CD4-positive, alpha-beta T cell (primary cell): ENCODE data around the gene EEF1A1. TPM values are rescaled to one million over a fixed set of nuclear protein-coding genes. Genes with fewer than 3 reads are reported as not detected.
A peak's percentile ranks its signal among the peaks of the same experiment; 100 is the strongest.

Experiments used
- ATAC-seq: fragments of 200-7000 bp; cut with Tn5 transposase; one replicate; pipeline ENCODE4 v1.10.0; 2022; ENCODE audit warnings: mild to moderate bottlenecking; ENCODE audit not compliant: poor library complexity
- CTCF ChIA-PET: fragments of 350-600 bp; sonication (Branson Sonifier 250); formaldehyde crosslinking; loops from one replicate; lab custom pipeline; 2021; ENCODE audit warnings: antibody characterized with exemption, inconsistent platforms; lab: Charles Lee
- POLR2A ChIA-PET: fragments of 350-600 bp; sonication (Branson Sonifier 250); formaldehyde crosslinking; loops from one replicate; lab custom pipeline; 2021; ENCODE audit warnings: antibody characterized with exemption, inconsistent platforms; lab: Charles Lee
- DNase-seq, 14 experiments: peaks; one replicate each; pipeline ENCODE4 v3.0.0-alpha.2; 2013 to 2020; ENCODE audit warnings: mixed read lengths in 2 of 14
- H3K27ac ChIP-seq, 2 donors: one replicate each; pipeline versions ENCODE4 v1.5.1 to v1.7.0; 2013; ENCODE audit warnings: low read length in 2 of 2, low read depth in 1 of 2, mild to moderate bottlenecking in 1 of 2
- H3K27me3 ChIP-seq, 2 experiments: 1 replicate in 1 of 2; 2 replicates in 1 of 2; pipeline versions ENCODE4 v1.6.1 to v1.7.0; 2013; ENCODE audit warnings: low read length in 2 of 2, control low read depth in 1 of 2, mild to moderate bottlenecking in 1 of 2, moderate library complexity in 1 of 2; ENCODE audit not compliant: insufficient read depth in 2 of 2, control insufficient read depth in 1 of 2
- H3K36me3 ChIP-seq: one replicate; pipeline ENCODE4 v1.6.1; 2013; ENCODE audit warnings: low read length, control low read depth; ENCODE audit not compliant: insufficient read depth
- H3K4me1 ChIP-seq: one replicate; pipeline ENCODE4 v1.6.1; 2013; ENCODE audit warnings: low read length, control low read depth; ENCODE audit not compliant: insufficient read depth
- H3K4me3 ChIP-seq: one replicate; pipeline ENCODE4 v1.5.1; 2013; ENCODE audit warnings: mild to moderate bottlenecking, low read length, moderate library complexity
- H3K9me3 ChIP-seq, 2 experiments: 1 replicate in 1 of 2; 2 replicates in 1 of 2; pipeline versions ENCODE4 v1.6.1 to v1.7.0; 2013; ENCODE audit warnings: low read length in 2 of 2, mild to moderate bottlenecking in 2 of 2, control low read depth in 1 of 2, moderate library complexity in 1 of 2; ENCODE audit not compliant: control insufficient read depth in 1 of 2, insufficient read depth in 1 of 2
- H3K27ac Mint-ChIP-seq: one replicate; pipeline ENCODE4 v1.8.0; 2020; ENCODE audit warnings: mixed read lengths
- H3K27me3 Mint-ChIP-seq: one replicate; pipeline ENCODE4 v1.8.0; 2021; ENCODE audit warnings: mixed read lengths
- H3K36me3 Mint-ChIP-seq: one replicate; pipeline ENCODE4 v1.8.0; 2021; ENCODE audit warnings: low read depth, mixed read lengths
- H3K4me1 Mint-ChIP-seq: one replicate; pipeline ENCODE4 v1.8.0; 2021; ENCODE audit warnings: low read depth, mixed read lengths
- H3K4me3 Mint-ChIP-seq: one replicate; pipeline ENCODE4 v1.8.0; 2020; ENCODE audit warnings: mild to moderate bottlenecking, mixed read lengths
- H3K9me3 Mint-ChIP-seq: one replicate; pipeline ENCODE4 v1.8.0; 2020; ENCODE audit warnings: mixed read lengths
- CTCF ChIP-seq: fragments of 200-600 bp; IDR thresholded peaks from one replicate; pipeline ENCODE4 v1.8.0; 2022; ENCODE audit warnings: antibody characterized with exemption, mild to moderate bottlenecking
- intact Hi-C, 2 experiments: fragments of 100-400 bp; cut with DNase I in 1 of 2; cut with micrococcal nuclease in 1 of 2; formaldehyde crosslinking; loops; one replicate each; pipeline versions ENCODE4 v1.15.1 to v1.9.0; 2023 to 2025; cut with DNase I, micrococcal nuclease
- total RNA-seq, 174 experiments: library from RNA in 2 of 174; stranded (reverse) in 2 of 174; gene quantifications; one replicate each; pipeline ENCODE4 v1.2.3 and lab custom pipeline; 2021 to 2026

The EEF1A1 gene
- total RNA-seq, 2 experiments from 2014 or later = 15,669 to 16,465 TPM

- H3K36me3 ChIP-seq = peaks cover 46% of the 10 kb centered on the region
- H3K9me3 ChIP-seq = peaks cover 0 to 5% of the 10 kb centered on the region in 2 experiments
- ATAC-seq (no peak), DNase-seq (no peak)
- H3K4me1 ChIP-seq = no peaks in the 10 kb centered on the region
- H3K27me3 ChIP-seq = no peaks in the 10 kb centered on the region
- no peaks in the 10 kb centered on the region for H3K4me1 Mint-ChIP-seq
- ChIA-PET POLR2A (interaction anchor here (0.8 to 1.2 kb wide), 2 partner anchors 13 to 149 kb away, joined by 3 read pairs; no protein-coding TSS in a partner anchor), CTCF (no interaction called here)
- H3K27ac ChIP-seq = no peak overlapping the region
- no peak overlapping the region for H3K4me3 Mint-ChIP-seq
- no peak overlapping the region for H3K4me3 ChIP-seq
- H3K27me3 Mint-ChIP-seq = no peaks in the 10 kb centered on the region
- H3K36me3 Mint-ChIP-seq = peaks cover 47% of the 10 kb centered on the region
- H3K9me3 Mint-ChIP-seq = no peaks in the 10 kb centered on the region
- intact Hi-C loops = loop anchor here in 1 of 2 experiments (5.0 kb wide), 1 partner anchor 37 kb away; no protein-coding TSS in a partner anchor
- no peak for TF ChIP-seq CTCF
- H3K27ac Mint-ChIP-seq = peak overlapping the region; percentile 42
These were observed 16.7 kb downstream of the EEF1A1 start for GRCh38 chr6:73504160-73504559.

DNA sequence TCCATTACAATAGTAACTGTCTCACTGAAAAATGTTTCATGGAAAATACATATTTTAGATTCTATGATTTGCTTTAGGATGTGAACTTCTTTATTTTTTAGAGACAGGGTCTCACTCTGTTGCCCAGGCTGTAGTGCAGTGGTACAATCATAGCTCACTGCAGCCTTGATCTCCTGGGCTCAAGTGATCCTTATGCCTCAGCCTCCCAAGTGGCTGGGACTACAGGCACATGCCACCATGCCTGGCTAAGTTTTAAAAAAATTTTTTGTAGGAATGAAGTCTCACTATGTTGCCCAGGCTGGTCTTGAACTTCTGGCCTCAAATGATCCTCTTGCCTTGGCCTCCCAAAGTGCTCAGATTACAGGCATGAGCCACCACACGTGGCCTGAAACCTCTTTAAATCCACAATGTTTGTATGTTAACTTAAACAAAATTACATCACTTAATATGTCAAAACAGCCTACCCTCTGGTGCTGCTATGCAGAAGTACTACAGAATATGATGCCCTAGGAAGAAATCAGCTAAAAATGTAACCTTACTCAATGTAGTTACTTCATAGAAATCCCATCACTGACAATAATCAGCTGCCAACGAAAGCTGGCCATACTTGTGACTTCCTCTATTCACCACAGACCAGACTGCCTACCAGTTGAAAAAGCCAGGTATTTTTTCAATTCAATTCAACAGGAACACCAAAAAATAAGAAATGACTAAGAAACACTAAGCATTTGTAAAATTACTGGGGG is 17.6 kb downstream of the EEF1A1 start:
- H3K4me1 Mint-ChIP-seq = no peaks in the 10 kb centered on the region
- TF ChIP-seq CTCF = no peak
- H3K27ac Mint-ChIP-seq = peak overlapping the region; percentile 42
- ChIA-PET CTCF (no interaction called here), POLR2A (interaction anchor here (0.8 to 1.2 kb wide), 2 partner anchors 14 to 150 kb away, joined by 3 read pairs; no protein-coding TSS in a partner anchor)
- H3K36me3 Mint-ChIP-seq = peaks cover 56% of the 10 kb centered on the region
- Histone ChIP-seq H3K27me3 (no peaks in the 10 kb centered on the region), H3K9me3 (peaks cover 0 to 5% of the 10 kb centered on the region in 2 experiments), H3K36me3 (peaks cover 53% of the 10 kb centered on the region), H3K27ac (no peak overlapping the region), H3K4me3 (no peak overlapping the region), H3K4me1 (no peaks in the 10 kb centered on the region)
- intact Hi-C loops = loop anchor here in 1 of 2 experiments (5.0 kb wide), 1 partner anchor 36 kb away; no protein-coding TSS in a partner anchor
- H3K4me3 Mint-ChIP-seq = no peak overlapping the region
- no peaks in the 10 kb centered on the region for H3K27me3 Mint-ChIP-seq
- no peak for ATAC-seq
- no peaks in the 10 kb centered on the region for H3K9me3 Mint-ChIP-seq
- DNase-seq = no peak

DNA sequence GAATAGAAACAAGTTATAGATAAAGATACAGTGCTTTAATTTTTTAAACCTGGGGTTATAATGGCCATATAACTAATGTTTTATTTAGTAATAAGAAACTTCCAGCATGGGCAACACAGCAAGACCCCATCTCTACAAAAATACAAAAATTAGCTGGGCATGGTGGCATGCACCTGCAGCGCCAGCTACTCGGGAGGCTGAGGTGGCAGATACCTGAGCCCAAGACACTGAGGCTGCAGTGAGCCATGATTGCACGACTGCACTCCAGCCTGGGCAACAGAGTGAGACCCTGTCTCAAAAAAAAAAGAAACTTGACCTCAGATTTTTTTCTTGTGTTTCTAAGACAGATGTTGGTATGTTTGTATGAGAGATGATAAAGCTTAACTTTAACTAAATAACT is 22.9 kb downstream of the EEF1A1 start:
- intact Hi-C loops = no loop called here
- no peaks in the 10 kb centered on the region for H3K4me1 ChIP-seq
- DNase-seq = no peak
- POLR2A ChIA-PET = interaction anchor here (2.1 kb wide), 1 partner anchor 36 kb away, joined by 9 read pairs; the partner anchor contains the start of gene MTO1
- no peaks in the 10 kb centered on the region for H3K4me1 Mint-ChIP-seq
- H3K36me3 Mint-ChIP-seq = peaks cover 85% of the 10 kb centered on the region
- no peak overlapping the region for H3K27ac Mint-ChIP-seq
- H3K9me3 ChIP-seq = no peaks in the 10 kb centered on the region
- H3K27ac ChIP-seq = no peak overlapping the region
- ATAC-seq = no peak
- no peaks in the 10 kb centered on the region for H3K27me3 Mint-ChIP-seq
- no peak for TF ChIP-seq CTCF
- H3K9me3 Mint-ChIP-seq = no peaks in the 10 kb centered on the region
- peaks cover 76% of the 10 kb centered on the region for H3K36me3 ChIP-seq
- CTCF ChIA-PET = interaction anchor here (1.2 to 2.5 kb wide), 3 partner anchors 13 to 18 kb away, joined by 4 to 11 read pairs (median 4); no protein-coding TSS in a partner anchor
- no peak overlapping the region for H3K4me3 ChIP-seq
- H3K27me3 ChIP-seq = no peaks in the 10 kb centered on the region
- no peak overlapping the region for H3K4me3 Mint-ChIP-seq
